AG04449 (cell line): ENCODE results near the gene KCNMA1.

ENCODE experiments used
- CTCF ChIA-PET: fragments of 350-600 bp; formaldehyde crosslinking; extraction: SDS; loops from one replicate; lab custom pipeline; 2021; ENCODE audit warnings: antibody characterized with exemption; lab: Yijun Ruan, JAX
- POLR2A ChIA-PET: fragments of 400-600, 350-600 bp; formaldehyde crosslinking; extraction: SDS; loops from one replicate; lab custom pipeline; 2020; ENCODE audit warnings: antibody characterized with exemption, inconsistent platforms; lab: Yijun Ruan, JAX
- DNase-seq: peaks from one replicate; pipeline ENCODE4 v3.0.0-alpha.2; 2010; ENCODE audit warnings: low read depth, low spot score
- H3K4me3 ChIP-seq: 2 replicates; pipeline ENCODE4 v1.5.1; 2011; ENCODE audit warnings: low read depth, mild to moderate bottlenecking, control low read depth, low read length
- CTCF ChIP-seq: IDR thresholded peaks from one replicate; pipeline ENCODE4 v1.5.1; 2011; ENCODE audit warnings: mild to moderate bottlenecking, moderate library complexity, low read length, control low read depth, inconsistent platforms; ENCODE audit not compliant: insufficient read depth; ENCODE audit errors: missing control alignments

The KCNMA1 gene

GRCh38 chr10:77026148-77026547, 611.5 kb downstream of the KCNMA1 start:
- DNase-seq, result no peak
- no peak overlapping the region for H3K4me3 ChIP-seq
- POLR2A ChIA-PET, result no interaction called here
- no peak for TF ChIP-seq CTCF
- CTCF ChIA-PET, result no interaction called here

GRCh38 chr10:77024461-77024860, 613.1 kb downstream of the KCNMA1 start:
- no peak overlapping the region for H3K4me3 ChIP-seq
- no peak for DNase-seq
- ChIA-PET POLR2A (no interaction called here), CTCF (no interaction called here)
- TF ChIP-seq CTCF, result no peak

- DNase-seq, result no peak
- TF ChIP-seq CTCF, result no peak
- ChIA-PET CTCF (interaction anchor here (1.0 kb wide), 1 partner anchor 23 kb away, joined by 3 read pairs; no protein-coding TSS in a partner anchor), POLR2A (no interaction called here)
- H3K4me3 ChIP-seq, result no peak overlapping the region
Measured at GRCh38 chr10:77023396-77023795, 614.2 kb downstream of the KCNMA1 start.

GRCh38 chr10:77022671-77023070, 614.9 kb downstream of the KCNMA1 start:
- DNase-seq, result no peak
- ChIA-PET CTCF (interaction anchor here (1.0 to 2.0 kb wide), 2 partner anchors 18 to 22 kb away, joined by 3 to 7 read pairs; no protein-coding TSS in a partner anchor), POLR2A (no interaction called here)
- TF ChIP-seq CTCF, result no peak
- no peak overlapping the region for H3K4me3 ChIP-seq

- POLR2A ChIA-PET, result no interaction called here
- no peak for DNase-seq
- CTCF ChIA-PET, result interaction anchor here (2.0 kb wide), 1 partner anchor 17 kb away, joined by 7 read pairs; no protein-coding TSS in a partner anchor
- H3K4me3 ChIP-seq, result no peak overlapping the region
- no peak for TF ChIP-seq CTCF
Measured at GRCh38 chr10:77021966-77022490, 615.6 kb downstream of the KCNMA1 start.

GRCh38 chr10:77020426-77021040, 617.1 kb downstream of the KCNMA1 start:
- TF ChIP-seq CTCF, result no peak
- no peak for DNase-seq
- ChIA-PET POLR2A (no interaction called here), CTCF (interaction anchor here (0.7 to 1.1 kb wide), 2 partner anchors 13 to 16 kb away, joined by 3 to 4 read pairs; no protein-coding TSS in a partner anchor)
- H3K4me3 ChIP-seq, result no peak overlapping the region
